HEK293 (cell line): ENCODE results near the gene PGC.

Experiments
- FEZF1 ChIP-seq: fragments of 450-650 bp; formaldehyde crosslinking; IDR thresholded peaks from 2 replicates; pipeline ENCODE4 v1.5.1; 2016; ENCODE audit warnings: missing biosample characterization, missing genetic modification characterization
- GFI1B ChIP-seq: fragments of 450-650 bp; formaldehyde crosslinking; IDR thresholded peaks from 2 replicates; pipeline ENCODE4 v1.5.1; 2016; ENCODE audit warnings: missing biosample characterization, missing genetic modification characterization
- IKZF3 ChIP-seq: fragments of 450-650 bp; IDR thresholded peaks from 2 replicates; pipeline ENCODE4 v1.5.0; 2018; ENCODE audit warnings: missing biosample characterization, mild to moderate bottlenecking, missing genetic modification characterization, moderate library complexity
- KLF9 ChIP-seq: fragments of 450-650 bp; formaldehyde crosslinking; IDR thresholded peaks from 2 replicates; pipeline ENCODE4 v1.5.1; 2016; ENCODE audit warnings: missing biosample characterization, missing genetic modification characterization, low read depth
- OVOL3 ChIP-seq: fragments of 450-650 bp; formaldehyde crosslinking; IDR thresholded peaks from 2 replicates; pipeline ENCODE4 v1.5.1; 2016; ENCODE audit warnings: missing biosample characterization, missing genetic modification characterization
- PRDM4 ChIP-seq: fragments of 450-650 bp; formaldehyde crosslinking; IDR thresholded peaks from 2 replicates; pipeline ENCODE4 v1.5.1; 2017; ENCODE audit warnings: missing biosample characterization, missing genetic modification characterization
- REPIN1 ChIP-seq: fragments of 450-650 bp; formaldehyde crosslinking; IDR thresholded peaks from 2 replicates; pipeline ENCODE4 v1.5.1; 2017; ENCODE audit warnings: missing biosample characterization, missing genetic modification characterization, low read depth
- TRIM28 ChIP-seq: IDR thresholded peaks from 2 replicates; pipeline ENCODE4 v1.6.1; 2011; ENCODE audit warnings: low read length, control low read depth, borderline replicate concordance
- ZBTB10 ChIP-seq: fragments of 450-650 bp; formaldehyde crosslinking; IDR thresholded peaks from 2 replicates; pipeline ENCODE4 v1.5.1; 2016; ENCODE audit warnings: missing biosample characterization, missing genetic modification characterization
- ZBTB17 ChIP-seq: fragments of 450-650 bp; formaldehyde crosslinking; IDR thresholded peaks from 2 replicates; pipeline ENCODE4 v1.5.1; 2016; ENCODE audit warnings: missing biosample characterization, missing genetic modification characterization
- ZFHX2 ChIP-seq: fragments of 450-650 bp; formaldehyde crosslinking; conservative IDR thresholded peaks from 2 replicates; pipeline ENCODE4 v1.5.1; 2016; ENCODE audit warnings: missing biosample characterization, missing genetic modification characterization
- ZFP41 ChIP-seq: fragments of 450-650 bp; formaldehyde crosslinking; IDR thresholded peaks from 2 replicates; pipeline ENCODE4 v1.5.1; 2016; ENCODE audit warnings: missing biosample characterization, missing genetic modification characterization, borderline replicate concordance
- ZNF133 ChIP-seq: fragments of 450-650 bp; formaldehyde crosslinking; IDR thresholded peaks from 2 replicates; pipeline ENCODE4 v1.5.1; 2016; ENCODE audit warnings: missing biosample characterization, missing genetic modification characterization
- ZNF155 ChIP-seq: fragments of 450-650 bp; formaldehyde crosslinking; IDR thresholded peaks from 2 replicates; pipeline ENCODE4 v1.5.1; 2016; ENCODE audit warnings: missing biosample characterization, missing genetic modification characterization
- ZNF175 ChIP-seq: fragments of 450-650 bp; formaldehyde crosslinking; IDR thresholded peaks from 2 replicates; pipeline ENCODE4 v1.5.1; 2016; ENCODE audit warnings: missing biosample characterization, missing genetic modification characterization
- ZNF324 ChIP-seq: fragments of 450-650 bp; formaldehyde crosslinking; IDR thresholded peaks from 2 replicates; pipeline ENCODE4 v1.5.1; 2016; ENCODE audit warnings: missing biosample characterization, missing genetic modification characterization
- ZNF362 ChIP-seq: fragments of 450-650 bp; formaldehyde crosslinking; IDR thresholded peaks from 2 replicates; pipeline ENCODE4 v1.5.1; 2016; ENCODE audit warnings: missing biosample characterization, missing genetic modification characterization
- ZNF423 ChIP-seq: fragments of 450-650 bp; formaldehyde crosslinking; IDR thresholded peaks from 2 replicates; pipeline ENCODE4 v1.5.1; 2016; ENCODE audit warnings: missing biosample characterization, missing genetic modification characterization
- ZNF449 ChIP-seq: fragments of 450-650 bp; formaldehyde crosslinking; IDR thresholded peaks from 2 replicates; pipeline ENCODE4 v1.5.1; 2017; ENCODE audit warnings: missing biosample characterization, mild to moderate bottlenecking, missing genetic modification characterization, moderate library complexity
- ZNF529 ChIP-seq: fragments of 450-650 bp; formaldehyde crosslinking; IDR thresholded peaks from 2 replicates; pipeline ENCODE4 v1.5.1; 2017; ENCODE audit warnings: missing genetic modification characterization, missing biosample characterization; ENCODE audit not compliant: insufficient replicate concordance
- ZNF548 ChIP-seq: fragments of 450-650 bp; formaldehyde crosslinking; IDR thresholded peaks from 2 replicates; pipeline ENCODE4 v1.5.1; 2016; ENCODE audit warnings: missing biosample characterization, missing genetic modification characterization
- ZNF549 ChIP-seq: fragments of 450-650 bp; IDR thresholded peaks from 2 replicates; pipeline ENCODE4 v1.5.1; 2018; ENCODE audit warnings: missing biosample characterization, missing genetic modification characterization, mild to moderate bottlenecking, inconsistent platforms, moderate library complexity
- ZNF561 ChIP-seq: fragments of 450-650 bp; IDR thresholded peaks from 2 replicates; pipeline ENCODE4 v1.5.1; 2018; ENCODE audit warnings: missing biosample characterization, missing genetic modification characterization, borderline replicate concordance
- ZNF571 ChIP-seq: fragments of 450-650 bp; formaldehyde crosslinking; IDR thresholded peaks from 2 replicates; pipeline ENCODE4 v1.5.0; 2017; ENCODE audit warnings: missing biosample characterization, missing genetic modification characterization
- ZNF585B ChIP-seq: fragments of 450-650 bp; formaldehyde crosslinking; IDR thresholded peaks from 2 replicates; pipeline ENCODE4 v1.5.1; 2016; ENCODE audit warnings: missing biosample characterization, missing genetic modification characterization
- ZNF610 ChIP-seq: fragments of 450-650 bp; formaldehyde crosslinking; IDR thresholded peaks from 2 replicates; pipeline ENCODE4 v1.5.1; 2016; ENCODE audit warnings: missing biosample characterization, missing genetic modification characterization, borderline replicate concordance
- ZNF654 ChIP-seq: fragments of 450-650 bp; formaldehyde crosslinking; IDR thresholded peaks from 2 replicates; pipeline ENCODE4 v1.5.1; 2016; ENCODE audit warnings: low read depth, missing biosample characterization, missing genetic modification characterization
- ZNF677 ChIP-seq: fragments of 450-650 bp; IDR thresholded peaks from 2 replicates; pipeline ENCODE4 v1.5.0; 2018; ENCODE audit warnings: missing biosample characterization, mild to moderate bottlenecking, missing genetic modification characterization, moderate library complexity
- ZNF704 ChIP-seq: fragments of 450-650 bp; formaldehyde crosslinking; IDR thresholded peaks from 2 replicates; pipeline ENCODE4 v1.5.1; 2016; ENCODE audit warnings: missing biosample characterization, missing genetic modification characterization
- ZNF785 ChIP-seq: fragments of 450-650 bp; formaldehyde crosslinking; IDR thresholded peaks from 2 replicates; pipeline ENCODE4 v1.5.1; 2016; ENCODE audit warnings: missing biosample characterization, missing genetic modification characterization
- ZSCAN18 ChIP-seq: fragments of 450-650 bp; formaldehyde crosslinking; IDR thresholded peaks from 2 replicates; pipeline ENCODE4 v1.5.1; 2016; ENCODE audit warnings: missing biosample characterization, missing genetic modification characterization

Gene PGC

GRCh38 chr6:41767112-41767833 lies 20.1 kb upstream of the PGC start (continued):
- TF ChIP-seq ZBTB10 (tag by site-specific recombination): no peak
- no peak for TF ChIP-seq ZFP41 (tag by site-specific recombination)
- peak; percentile 94 for TF ChIP-seq PRDM4 (tag by site-specific recombination)
- TF ChIP-seq ZNF324: peak; percentile 95
- TF ChIP-seq OVOL3 (tag by site-specific recombination): no peak
- TF ChIP-seq REPIN1: 0 out of 2 replicates have a peak, but pooled peaks have one; percentile 69
- TF ChIP-seq ZNF133: no peak
- TF ChIP-seq ZNF175 (tag by site-specific recombination): no peak
- no peak for TF ChIP-seq ZNF362 (tag by site-specific recombination)
- TF ChIP-seq ZNF548 (tag by site-specific recombination): no peak
- no peak for TF ChIP-seq ZNF785
- no peak for TF ChIP-seq ZSCAN18 (tag by site-specific recombination)
- no peak for TF ChIP-seq ZNF549 (tag by site-specific recombination)
- TF ChIP-seq ZNF561 (tag by site-specific recombination): peak; percentile 79
- TF ChIP-seq TRIM28: peak; percentile 99
- peak; percentile 33; the same call in 1 of the 2 replicates for TF ChIP-seq KLF9 (tag by site-specific recombination)
- TF ChIP-seq ZFHX2 (tag by site-specific recombination): peak; percentile 92
- TF ChIP-seq ZNF585B: no peak
- TF ChIP-seq GFI1B (tag by site-specific recombination): peak; percentile 21; the same call in 1 of the 2 replicates
- TF ChIP-seq ZNF423 (tag by site-specific recombination): peak; percentile 78; the same call in 1 of the 2 replicates
- no peak for TF ChIP-seq ZNF654 (tag by site-specific recombination)
- TF ChIP-seq ZBTB17 (tag by site-specific recombination): peak; percentile 90
- TF ChIP-seq ZNF610 (tag by site-specific recombination): 0 out of 2 replicates have a peak, but pooled peaks have one; percentile 49
- no peak for TF ChIP-seq ZNF529
- peak; percentile 89 for TF ChIP-seq IKZF3 (tag by site-specific recombination)
- no peak for TF ChIP-seq ZNF155
- TF ChIP-seq ZNF449 (tag by site-specific recombination): no peak
- TF ChIP-seq FEZF1 (tag by site-specific recombination): peak; percentile 91
- TF ChIP-seq ZNF571 (tag by site-specific recombination): no peak
- TF ChIP-seq ZNF704 (tag by site-specific recombination): no peak
- TF ChIP-seq ZNF677: no peak
